GM18909 (cell line): Measurements from ENCODE around the gene TNFRSF19.

Source experiments
- ATAC-seq: cut with Tn5 transposase; IDR thresholded peaks from one replicate; pipeline ENCODE4 v1.9.1; 2021; ENCODE audit warnings: mild to moderate bottlenecking; ENCODE audit not compliant: unreplicated experiment, poor library complexity

The TNFRSF19 gene

GRCh38 chr13:23703246-23703860 lies 133.1 kb downstream of the TNFRSF19 start:
- ATAC-seq, result no peak

DNA sequence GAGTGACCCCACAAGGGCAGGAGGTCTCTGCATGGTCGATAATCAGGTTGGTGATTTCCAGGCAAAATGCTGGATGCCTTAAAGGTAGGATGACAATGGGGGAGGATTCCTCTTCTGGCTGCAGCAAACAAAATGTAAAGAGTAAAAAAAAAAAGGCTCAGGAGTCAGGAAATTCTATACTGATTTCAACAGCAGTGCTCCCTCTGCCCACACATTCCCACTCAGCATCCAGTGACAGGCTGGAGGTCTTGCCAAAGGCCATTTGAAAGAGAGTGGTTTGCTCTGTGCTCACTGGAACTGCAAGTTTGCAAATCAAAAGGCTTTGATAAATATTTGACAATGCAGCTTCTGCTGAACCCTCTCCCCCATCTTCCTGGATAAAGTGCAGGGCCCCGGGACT lies 135.4 kb downstream of the TNFRSF19 start:
- ATAC-seq, result no peak

GRCh38 chr13:23707674-23708073 lies 137.5 kb downstream of the TNFRSF19 start:
- ATAC-seq, result no peak

DNA sequence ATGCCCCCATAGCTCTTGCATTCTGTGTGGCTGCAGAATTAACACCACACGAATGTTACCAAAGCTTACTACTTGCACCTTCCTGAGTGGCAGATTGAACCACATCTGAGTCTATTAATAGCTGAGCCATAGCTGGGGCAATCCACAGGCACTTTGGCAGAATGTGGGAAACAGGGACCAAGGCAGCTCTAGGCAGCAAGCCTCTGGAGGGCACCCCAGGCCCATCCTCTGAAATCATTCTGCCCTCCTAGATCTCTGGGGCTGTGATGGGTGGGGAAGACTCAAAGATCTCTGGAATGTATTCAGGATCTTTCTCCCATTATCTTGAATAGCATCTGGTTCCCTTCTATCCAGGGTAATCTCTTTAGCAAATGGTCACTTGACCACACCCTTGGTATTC lies 139.3 kb downstream of the TNFRSF19 start:
- no peak for ATAC-seq

DNA sequence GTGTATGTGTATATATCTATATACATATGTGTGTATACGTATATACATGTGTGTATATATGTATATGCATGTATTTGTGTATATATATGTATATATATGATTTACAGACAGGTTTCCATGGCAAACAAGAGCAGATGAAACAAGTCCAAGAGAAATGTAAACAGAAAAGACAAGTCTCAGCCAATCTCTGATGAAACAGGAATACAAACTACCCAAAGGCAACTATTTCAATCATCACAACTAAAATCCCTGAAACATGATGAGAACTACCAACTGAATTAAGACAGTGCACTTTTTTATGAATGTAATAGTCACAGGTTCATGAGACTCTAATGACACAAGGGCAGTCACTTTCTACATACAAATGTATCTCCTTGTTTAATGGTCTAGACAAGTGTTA lies 140.2 kb downstream of the TNFRSF19 start:
- ATAC-seq, result no peak

- ATAC-seq, result no peak
These were observed 141.1 kb downstream of the TNFRSF19 start for GRCh38 chr13:23711355-23711754.

- ATAC-seq, result no peak
These were observed 144.5 kb downstream of the TNFRSF19 start for GRCh38 chr13:23714672-23715071.

- ATAC-seq, result no peak
These were observed 145.0 kb downstream of the TNFRSF19 start for GRCh38 chr13:23715092-23715761.

- no peak for ATAC-seq
These were observed 145.6 kb downstream of the TNFRSF19 start for GRCh38 chr13:23715762-23716235.

- no peak for ATAC-seq
These were observed 146.2 kb downstream of the TNFRSF19 start for GRCh38 chr13:23716401-23716800.

GRCh38 chr13:23718996-23719395 lies 148.8 kb downstream of the TNFRSF19 start:
- ATAC-seq, result no peak

DNA sequence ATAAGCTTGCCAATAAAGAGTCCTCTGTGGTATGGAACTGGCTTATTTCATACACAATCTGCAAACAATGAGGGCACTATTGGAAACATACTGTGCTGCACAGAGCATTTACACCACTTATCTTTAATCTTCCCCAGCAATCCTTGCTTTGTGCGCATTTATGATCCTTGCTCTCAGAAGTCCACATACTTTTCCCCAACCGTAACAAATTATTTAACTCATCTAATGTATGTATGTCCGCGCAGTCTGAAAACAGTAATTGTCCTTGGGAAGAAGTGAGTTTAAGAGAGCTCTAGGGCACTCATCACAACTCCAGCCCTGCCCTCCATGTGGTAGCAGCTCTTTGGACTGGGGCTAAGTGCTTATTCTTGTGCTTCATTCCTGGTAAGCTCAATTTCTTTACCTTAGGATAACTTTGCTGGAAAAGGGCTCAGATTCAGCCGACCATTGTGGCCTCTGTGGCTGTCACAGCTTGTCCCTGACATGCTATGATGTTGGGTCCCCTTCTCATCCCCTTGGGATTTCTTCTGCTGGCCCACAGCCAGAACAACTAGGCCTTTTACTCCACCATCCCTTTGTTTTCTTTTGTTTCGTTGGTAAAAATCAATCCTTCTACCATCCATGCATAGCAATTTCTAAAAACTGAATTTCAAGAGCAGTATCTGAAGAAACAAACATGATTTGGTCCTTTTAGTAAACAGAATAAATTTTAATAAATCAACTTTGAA lies 152.7 kb downstream of the TNFRSF19 start:
- ATAC-seq, result no peak

DNA sequence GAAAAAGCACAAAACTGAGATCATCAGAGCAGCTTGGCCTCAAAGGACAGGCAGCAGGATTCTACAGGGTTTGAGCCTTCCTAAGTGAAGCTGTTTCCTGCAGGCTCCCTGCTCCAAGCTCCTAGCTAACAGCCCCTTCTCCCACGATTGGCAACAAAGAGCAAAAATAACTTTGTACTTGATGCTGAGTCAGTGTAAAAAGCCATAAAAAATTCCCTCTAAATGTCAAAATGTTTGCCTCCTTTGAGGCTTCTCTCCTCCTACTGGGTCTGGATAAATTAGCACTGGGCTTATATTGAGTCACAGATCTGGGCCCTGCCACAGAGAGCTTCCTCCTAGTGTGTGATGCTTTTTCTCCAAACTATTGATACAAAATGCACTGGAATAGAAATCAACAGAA lies 153.3 kb downstream of the TNFRSF19 start:
- no peak for ATAC-seq

GRCh38 chr13:23724196-23724970 lies 154.2 kb downstream of the TNFRSF19 start:
- ATAC-seq, result no peak
